T-helper 9 cell (primary cell): Measurements from ENCODE around the gene SEPHS1.
"Not testable (repeated sequence)": the region's sequence is repeated elsewhere in the genome, so short reads cannot be mapped to it uniquely, and the experiment has no call there.

Source experiments
- DNase-seq: peaks from one replicate; pipeline ENCODE4 v3.0.0-alpha.2; 2020

Gene SEPHS1

GRCh38 chr10:13327534-13327933 is 20.6 kb downstream of the SEPHS1 start:
- DNase-seq: no peak

GRCh38 chr10:13322615-13323148 is 25.4 kb downstream of the SEPHS1 start:
- no peak for DNase-seq

GRCh38 chr10:13321576-13321975 is 26.5 kb downstream of the SEPHS1 start:
- no peak for DNase-seq

- no peak for DNase-seq
Observed at GRCh38 chr10:13319166-13319565, 28.9 kb downstream of the SEPHS1 start.

GRCh38 chr10:13317474-13317873 is 30.6 kb downstream of the SEPHS1 start:
- no peak for DNase-seq

- no peak for DNase-seq
Observed at GRCh38 chr10:13316635-13317311, 31.3 kb downstream of the SEPHS1 start.

GRCh38 chr10:13315361-13315760 is 32.7 kb downstream of the SEPHS1 start:
- no peak for DNase-seq

- DNase-seq: no peak
Observed at GRCh38 chr10:13311177-13311575, 36.9 kb downstream of the SEPHS1 start.

- DNase-seq: no peak
Observed at GRCh38 chr10:13310518-13311176, 37.4 kb downstream of the SEPHS1 start.

- DNase-seq: no peak
Observed at GRCh38 chr10:13309792-13310191, 38.3 kb downstream of the SEPHS1 start.

- DNase-seq: no peak
Observed at GRCh38 chr10:13308096-13308495, 40.0 kb downstream of the SEPHS1 start.

- no peak for DNase-seq
Observed at GRCh38 chr10:13306103-13306502, 42.0 kb downstream of the SEPHS1 start.

- DNase-seq: no peak
Observed at GRCh38 chr10:13302821-13303555, 45.1 kb downstream of the SEPHS1 start.

GRCh38 chr10:13299437-13300287 is 48.4 kb downstream of the SEPHS1 start, which contains the start of gene PHYH:
TSS of gene PHYH (minus strand) at chr10:13300064. CDS start at chr10:13300042, 22 bp downstream.
- DNase-seq: peak; percentile 83

GRCh38 chr10:13298748-13299436 is 49.2 kb downstream of the SEPHS1 start:
- DNase-seq: no peak

GRCh38 chr10:13296476-13296875 is 51.6 kb downstream of the SEPHS1 start:
- DNase-seq: no peak

GRCh38 chr10:13294784-13295183 is 53.3 kb downstream of the SEPHS1 start:
- DNase-seq: no peak

- DNase-seq: no peak
Observed at GRCh38 chr10:13291821-13292773, 56.0 kb downstream of the SEPHS1 start.

- DNase-seq: no peak
Observed at GRCh38 chr10:13291061-13291460, 57.0 kb downstream of the SEPHS1 start.

- DNase-seq: no peak
Observed at GRCh38 chr10:13284050-13284449, 64.0 kb downstream of the SEPHS1 start.

GRCh38 chr10:13282348-13282747 is 65.7 kb downstream of the SEPHS1 start:
- DNase-seq: not testable (repeated sequence)
